ENCODE measurements around the gene MIB1.
A peak's percentile ranks its signal among the peaks of the same experiment; 100 is the strongest.

Gene MIB1

GRCh38 chr18:21897811-21898210, 157.2 kb downstream of the MIB1 start:
- peak; percentile 56 for DNase-seq

- DNase-seq = no peak
Observed at GRCh38 chr18:21900605-21901352, 160.2 kb downstream of the MIB1 start.

- no peak for DNase-seq
Observed at GRCh38 chr18:21901423-21901945, 160.9 kb downstream of the MIB1 start.

GRCh38 chr18:21903709-21904108, 163.1 kb downstream of the MIB1 start:
- no peak for DNase-seq

GRCh38 chr18:21904856-21905255, 164.3 kb downstream of the MIB1 start:
- no peak for DNase-seq

- DNase-seq = no peak
Observed at GRCh38 chr18:21907451-21907850, 166.9 kb downstream of the MIB1 start.

GRCh38 chr18:21908711-21909110, 168.1 kb downstream of the MIB1 start:
- DNase-seq = no peak

GRCh38 chr18:21910906-21911305, 170.3 kb downstream of the MIB1 start:
- no peak for DNase-seq

GRCh38 chr18:21911551-21911950, 171.0 kb downstream of the MIB1 start:
- no peak for DNase-seq

GRCh38 chr18:21912339-21913239, 172.0 kb downstream of the MIB1 start:
- DNase-seq = no peak

- DNase-seq = peak; percentile 30
Observed at GRCh38 chr18:21914739-21915319, 174.2 kb downstream of the MIB1 start.

- no peak for DNase-seq
Observed at GRCh38 chr18:21915546-21915945, 175.0 kb downstream of the MIB1 start.

- DNase-seq = no peak
Observed at GRCh38 chr18:21916594-21916993, 176.0 kb downstream of the MIB1 start.

GRCh38 chr18:21918693-21919092, 178.1 kb downstream of the MIB1 start:
- DNase-seq = no peak

Data from NCI-H226 (cell line).